CD8-positive, alpha-beta memory T cell (primary cell): ENCODE measurements around the gene SPDYE2. TPM values are rescaled to one million over a fixed set of nuclear protein-coding genes. Genes with fewer than 3 reads are reported as not detected.
A peak's percentile ranks its signal among the peaks of the same experiment; 100 is the strongest.
"Not testable (repeated sequence)": the region's sequence is repeated elsewhere in the genome, so short reads cannot be mapped to it uniquely, and the experiment has no call there.

Source experiments
- CTCF ChIA-PET: fragments of 350-600 bp; sonication (Branson Sonifier 250); formaldehyde crosslinking; loops from one replicate; lab custom pipeline; 2021; ENCODE audit warnings: antibody characterized with exemption; lab: Charles Lee
- POLR2A ChIA-PET: fragments of 350-600 bp; sonication (Branson Sonifier 250); formaldehyde crosslinking; loops from one replicate; lab custom pipeline; 2021; ENCODE audit warnings: antibody characterized with exemption; lab: Charles Lee
- DNase-seq, 5 donors: peaks; one replicate each; pipeline versions ENCODE4 v3.0.0 to v3.0.0-alpha.2; 2020 to 2022; ENCODE audit warnings: mixed read lengths in 1 of 5
- H3K27ac ChIP-seq: one replicate; pipeline ENCODE4 v1.7.0; 2013; ENCODE audit warnings: low read depth, mild to moderate bottlenecking, low read length, moderate library complexity
- H3K27me3 ChIP-seq: 2 replicates; pipeline ENCODE4 v1.7.0; 2013; ENCODE audit warnings: low read length, mild to moderate bottlenecking; ENCODE audit not compliant: insufficient read depth, poor library complexity, severe bottlenecking
- H3K36me3 ChIP-seq: 2 replicates; pipeline ENCODE4 v1.7.0; 2013; ENCODE audit warnings: mild to moderate bottlenecking, low read length, moderate library complexity; ENCODE audit not compliant: insufficient read depth
- H3K4me1 ChIP-seq: 2 replicates; pipeline ENCODE4 v1.7.0; 2013; ENCODE audit warnings: mild to moderate bottlenecking, low read length, moderate library complexity; ENCODE audit not compliant: insufficient read depth
- H3K4me3 ChIP-seq: 2 replicates; pipeline ENCODE4 v1.7.0; 2013; ENCODE audit warnings: mild to moderate bottlenecking, low read length
- H3K9me3 ChIP-seq: 2 replicates; pipeline ENCODE4 v1.7.0; 2013; ENCODE audit warnings: mild to moderate bottlenecking, low read length
- H3K27ac Mint-ChIP-seq, 8 donors: one replicate each; pipeline ENCODE4 v1.8.0; 2020 to 2021; ENCODE audit warnings: mixed read lengths in 8 of 8, mild to moderate bottlenecking in 6 of 8, inconsistent platforms in 3 of 8, moderate library complexity in 3 of 8
- H3K27me3 Mint-ChIP-seq, 2 donors: one replicate each; pipeline ENCODE4 v1.8.0; 2020 to 2021; ENCODE audit warnings: mixed read lengths in 2 of 2, mild to moderate bottlenecking in 1 of 2, moderate library complexity in 1 of 2
- H3K36me3 Mint-ChIP-seq, 3 donors: one replicate each; pipeline ENCODE4 v1.8.0; 2020 to 2021; ENCODE audit warnings: mixed read lengths in 3 of 3, inconsistent platforms in 1 of 3, mild to moderate bottlenecking in 1 of 3
- H3K4me1 Mint-ChIP-seq, 3 donors: one replicate each; pipeline ENCODE4 v1.8.0; 2020 to 2021; ENCODE audit warnings: mixed read lengths in 3 of 3, inconsistent platforms in 1 of 3, mild to moderate bottlenecking in 1 of 3
- H3K4me3 Mint-ChIP-seq, 7 donors: one replicate each; pipeline ENCODE4 v1.8.0; 2020 to 2021; ENCODE audit warnings: mixed read lengths in 7 of 7, mild to moderate bottlenecking in 6 of 7, moderate library complexity in 4 of 7, inconsistent platforms in 2 of 7
- H3K9me3 Mint-ChIP-seq, 5 donors: one replicate each; pipeline ENCODE4 v1.8.0; 2020 to 2022; ENCODE audit warnings: mixed read lengths in 5 of 5, mild to moderate bottlenecking in 3 of 5, moderate library complexity in 2 of 5, inconsistent platforms in 1 of 5
- polyA plus RNA-seq: library from polyadenylated mRNA; unstranded; fragments of 300-500 nt; fragmentation: Illumina TruSeq; gene quantifications from one replicate; pipeline ENCODE4 v1.2.3, GENCODE V29; 2021
- total RNA-seq, 2 experiments: library from RNA; stranded (reverse); gene quantifications; one replicate each; pipeline ENCODE4 v1.2.3, GENCODE V29; 2021

Gene SPDYE2
- total and polyA plus RNA-seq, 3 experiments from 2014 or later: 0.28 TPM; not detected in 2

- CTCF ChIA-PET, H3K27ac Mint-ChIP-seq: not testable (repeated sequence)
These were observed 19.4 kb upstream of the SPDYE2 start for GRCh38 chr7:102531583-102531982.

GRCh38 chr7:102532127-102532526 is 18.9 kb upstream of the SPDYE2 start:
- H3K36me3 Mint-ChIP-seq, DNase-seq, H3K27me3 Mint-ChIP-seq, H3K27me3 ChIP-seq, CTCF ChIA-PET, H3K4me3 Mint-ChIP-seq, H3K9me3 ChIP-seq, H3K9me3 Mint-ChIP-seq, H3K4me3 ChIP-seq, POLR2A ChIA-PET, H3K4me1 ChIP-seq, H3K4me1 Mint-ChIP-seq, H3K36me3 ChIP-seq, H3K27ac ChIP-seq: not testable (repeated sequence)
- peak overlapping the region in 1 of 8 donors; percentile 93 for H3K27ac Mint-ChIP-seq

More at GRCh38 chr7:102531583-102531982, 19.4 kb upstream of the SPDYE2 start:
- H3K4me3 Mint-ChIP-seq, H3K9me3 ChIP-seq, H3K4me1 ChIP-seq, H3K36me3 ChIP-seq, POLR2A ChIA-PET, H3K27me3 ChIP-seq, H3K27me3 Mint-ChIP-seq, H3K9me3 Mint-ChIP-seq, H3K36me3 Mint-ChIP-seq, H3K27ac ChIP-seq, H3K4me3 ChIP-seq, DNase-seq, H3K4me1 Mint-ChIP-seq: not testable (repeated sequence)

- H3K9me3 Mint-ChIP-seq, POLR2A ChIA-PET, H3K27ac Mint-ChIP-seq, H3K4me3 ChIP-seq, H3K36me3 ChIP-seq, H3K4me1 ChIP-seq, H3K27me3 Mint-ChIP-seq, H3K36me3 Mint-ChIP-seq, H3K27me3 ChIP-seq, H3K4me3 Mint-ChIP-seq, H3K9me3 ChIP-seq, DNase-seq, CTCF ChIA-PET, H3K27ac ChIP-seq, H3K4me1 Mint-ChIP-seq: not testable (repeated sequence)
These were observed 15.9 kb upstream of the SPDYE2 start for GRCh38 chr7:102535062-102535615.

DNA sequence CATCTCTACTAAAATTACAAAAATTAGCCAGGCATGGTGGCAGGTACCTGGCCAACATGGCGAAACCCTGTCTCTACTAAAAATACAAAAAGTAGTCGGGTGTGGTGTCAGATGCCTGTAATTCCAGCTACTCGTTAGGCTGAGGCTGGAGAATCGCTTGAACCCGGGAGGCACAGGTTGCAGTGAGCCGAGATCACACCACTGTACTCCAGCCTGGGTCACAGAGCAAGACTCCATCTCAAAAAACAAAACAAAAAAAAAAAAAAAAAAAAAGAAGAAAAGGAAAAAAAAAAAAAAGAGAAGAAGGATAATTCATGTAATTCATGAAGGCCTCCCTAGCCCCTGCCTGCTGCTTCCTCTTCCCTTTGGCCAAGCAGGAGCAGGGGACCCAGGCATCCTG is 10.4 kb upstream of the SPDYE2 start:
- CTCF ChIA-PET, H3K9me3 ChIP-seq, POLR2A ChIA-PET, H3K4me1 Mint-ChIP-seq, H3K36me3 ChIP-seq, H3K4me3 ChIP-seq, H3K4me1 ChIP-seq, H3K27me3 ChIP-seq, H3K9me3 Mint-ChIP-seq, H3K36me3 Mint-ChIP-seq, H3K27ac ChIP-seq, H3K27me3 Mint-ChIP-seq, H3K4me3 Mint-ChIP-seq, H3K27ac Mint-ChIP-seq, DNase-seq: not testable (repeated sequence)

DNA sequence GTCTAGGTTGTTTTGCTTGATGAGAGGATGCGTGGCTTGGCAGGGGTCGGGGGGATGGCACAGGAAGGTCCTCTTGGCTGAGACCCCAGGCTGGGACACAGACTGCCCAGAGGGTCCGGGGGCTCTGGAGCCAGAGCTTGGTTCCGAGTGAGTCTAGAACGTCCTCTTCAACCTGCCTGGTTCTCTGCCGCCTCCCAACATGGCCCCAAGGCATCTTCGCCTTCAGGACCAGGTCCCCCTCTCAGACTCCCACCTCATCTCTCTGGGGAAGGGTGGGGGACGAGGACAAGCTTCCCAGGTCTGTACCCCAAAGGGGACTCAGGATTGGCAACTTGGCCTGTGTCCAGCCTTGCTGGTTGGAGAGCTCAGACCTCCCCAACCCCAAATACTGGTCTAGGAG is 8.9 kb upstream of the SPDYE2 start:
- H3K9me3 Mint-ChIP-seq, CTCF ChIA-PET, H3K27ac ChIP-seq, H3K9me3 ChIP-seq, H3K27ac Mint-ChIP-seq, DNase-seq, H3K4me1 Mint-ChIP-seq, H3K4me3 Mint-ChIP-seq, H3K4me1 ChIP-seq, H3K36me3 ChIP-seq, POLR2A ChIA-PET, H3K36me3 Mint-ChIP-seq, H3K4me3 ChIP-seq, H3K27me3 Mint-ChIP-seq, H3K27me3 ChIP-seq: not testable (repeated sequence)

- H3K4me1 ChIP-seq, DNase-seq, H3K36me3 Mint-ChIP-seq, H3K4me1 Mint-ChIP-seq, H3K27ac Mint-ChIP-seq, CTCF ChIA-PET, H3K27me3 ChIP-seq, H3K4me3 ChIP-seq, H3K27me3 Mint-ChIP-seq, H3K27ac ChIP-seq, H3K36me3 ChIP-seq, POLR2A ChIA-PET, H3K9me3 ChIP-seq, H3K9me3 Mint-ChIP-seq, H3K4me3 Mint-ChIP-seq: not testable (repeated sequence)
These were observed 8.3 kb upstream of the SPDYE2 start for GRCh38 chr7:102542771-102543170.

DNA sequence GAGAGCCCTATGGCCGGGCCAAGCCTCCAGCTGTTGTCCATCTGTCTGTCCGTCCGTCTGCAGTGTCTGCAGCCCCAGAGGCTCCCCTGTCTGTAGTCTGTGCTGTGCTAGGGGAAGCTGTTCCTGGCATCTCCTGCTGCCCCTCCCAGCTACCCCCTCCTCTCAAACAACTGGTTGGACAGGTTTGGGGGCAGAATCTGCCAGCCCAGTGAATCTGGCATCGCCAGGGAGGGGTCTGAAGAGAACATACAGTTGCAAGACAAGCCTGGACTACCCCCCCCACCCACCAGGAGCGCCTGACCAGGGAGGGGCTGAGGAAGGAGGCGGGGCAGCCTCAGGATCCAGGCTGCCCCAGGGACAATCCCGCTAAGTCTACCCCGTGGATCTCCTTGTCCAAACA is 7.4 kb upstream of the SPDYE2 start, which contains the start of gene UPK3BL2:
TSS of gene UPK3BL2 (minus strand) at position 101 of the 400 bp plus-strand sequence. CDS start at position 41, 60 bp downstream.
- H3K9me3 ChIP-seq, H3K27ac ChIP-seq, H3K4me3 Mint-ChIP-seq, POLR2A ChIA-PET, H3K4me1 Mint-ChIP-seq, H3K4me1 ChIP-seq, H3K36me3 Mint-ChIP-seq, DNase-seq, CTCF ChIA-PET, H3K36me3 ChIP-seq, H3K27me3 Mint-ChIP-seq, H3K9me3 Mint-ChIP-seq, H3K27me3 ChIP-seq, H3K27ac Mint-ChIP-seq, H3K4me3 ChIP-seq: not testable (repeated sequence)

GRCh38 chr7:102544372-102544771 is 6.7 kb upstream of the SPDYE2 start:
- H3K36me3 ChIP-seq, H3K27me3 ChIP-seq, POLR2A ChIA-PET, H3K9me3 Mint-ChIP-seq, H3K27ac Mint-ChIP-seq, H3K27ac ChIP-seq, CTCF ChIA-PET, DNase-seq, H3K27me3 Mint-ChIP-seq, H3K4me3 Mint-ChIP-seq, H3K4me1 ChIP-seq, H3K36me3 Mint-ChIP-seq, H3K9me3 ChIP-seq, H3K4me1 Mint-ChIP-seq, H3K4me3 ChIP-seq: not testable (repeated sequence)

GRCh38 chr7:102545288-102545687 is 5.7 kb upstream of the SPDYE2 start:
- H3K9me3 Mint-ChIP-seq, H3K27me3 Mint-ChIP-seq, H3K36me3 ChIP-seq, POLR2A ChIA-PET, H3K4me3 ChIP-seq, H3K4me3 Mint-ChIP-seq, H3K27ac Mint-ChIP-seq, H3K27me3 ChIP-seq, CTCF ChIA-PET, H3K4me1 Mint-ChIP-seq, DNase-seq, H3K4me1 ChIP-seq, H3K9me3 ChIP-seq, H3K36me3 Mint-ChIP-seq, H3K27ac ChIP-seq: not testable (repeated sequence)
